ENCODE data around the gene RAD18.

- TF ChIP-seq CTCF (IDR thresholded peaks at IDR 0.05; ENCODE audit: insufficient read depth, low read length, poor library complexity, severe bottlenecking), result no peak
- no peak for TF ChIP-seq EZH2phosphoT487 (conservative IDR thresholded peaks at IDR 0.05; ENCODE audit: low read length)
Measured at GRCh38 chr3:8954938-8955763, 8.1 kb downstream of the RAD18 start.

Measured in SU-DHL-6 (cell line).